GM12891 (cell line): ENCODE measurements around the gene TLR5.

Source experiments
- POLR2A ChIP-seq: IDR thresholded peaks from 2 replicates; pipeline ENCODE4 v1.6.1; 2011; ENCODE audit warnings: low read depth, low read length, control low read depth
- POLR2AphosphoS5 ChIP-seq: IDR thresholded peaks from 2 replicates; pipeline ENCODE4 v1.6.1; 2011; ENCODE audit warnings: low read depth, low read length, control low read depth
- TAF1 ChIP-seq: IDR thresholded peaks from 2 replicates; pipeline ENCODE4 v1.6.1; 2011; ENCODE audit warnings: low read depth, low read length, control low read depth

GRCh38 chr1:223089250-223089649, 53.8 kb downstream of the TLR5 start:
- TF ChIP-seq POLR2A, result no peak
- TF ChIP-seq POLR2AphosphoS5, result no peak
- TF ChIP-seq TAF1, result no peak
